Measurements from ENCODE around the gene CTBP1. TPM values are rescaled to one million over a fixed set of nuclear protein-coding genes. Genes with fewer than 3 reads are reported as not detected.

The CTBP1 gene
- total and polyA plus RNA-seq, 7 donors: 109 to 165 (median 130) TPM

GRCh38 chr4:1195109-1195671 is 53.7 kb downstream of the CTBP1 start:
- peak overlapping the region; percentile 64 for H3K4me3 ChIP-seq
- intact Hi-C loops (cut with DNase I): no loop called here
- no peak for ATAC-seq

DNA sequence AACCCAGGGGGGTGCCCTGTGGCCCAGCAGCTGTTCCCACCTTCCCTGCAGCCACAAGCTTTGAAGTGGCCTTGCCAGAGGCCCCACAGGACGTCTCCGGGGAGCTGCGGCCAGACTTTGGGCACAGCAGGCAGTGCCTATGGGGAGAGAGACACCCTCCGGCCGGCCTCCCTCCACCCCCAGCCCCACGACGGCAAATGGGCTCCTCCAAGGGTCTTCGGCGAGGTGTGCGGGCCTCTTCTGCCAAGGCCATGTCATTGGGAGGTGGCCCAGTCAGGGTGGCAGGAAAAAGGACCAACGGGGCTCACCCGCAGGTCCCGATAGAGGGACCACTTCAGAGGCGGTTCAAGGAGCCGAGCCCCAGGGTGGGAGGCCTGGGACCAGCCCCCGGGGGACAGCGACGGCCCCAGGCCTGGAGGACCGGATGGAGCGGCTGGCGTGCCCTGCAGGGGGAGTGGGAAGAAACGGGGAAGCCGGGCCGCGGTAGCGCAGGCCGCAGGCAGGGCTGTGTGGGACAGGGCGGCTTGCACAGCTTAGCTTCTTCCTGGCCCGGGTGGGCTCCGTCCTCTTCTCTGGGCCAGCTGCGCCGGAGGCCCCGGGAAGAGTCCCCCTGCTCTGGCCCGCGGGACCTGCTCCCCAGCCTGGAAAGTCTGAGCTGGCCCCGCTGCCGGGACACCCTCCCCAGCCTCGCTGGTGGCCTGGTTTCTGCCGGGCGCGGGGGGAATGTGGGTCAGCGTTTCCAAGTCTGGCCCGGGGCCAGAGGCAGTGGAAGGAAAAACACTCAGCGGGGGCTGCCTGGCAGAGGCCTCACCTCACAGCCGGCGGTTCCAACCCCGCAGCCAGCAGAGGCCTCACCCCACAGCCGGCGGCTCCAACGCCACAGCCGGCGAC is 54.7 kb downstream of the CTBP1 start:
- Histone ChIP-seq H3K9me3 (no peaks in the 10 kb centered on the region), H3K4me3 (peak overlapping the region; percentile 64), H3K4me1 (peaks cover 26% of the 10 kb centered on the region), H3K36me3 (ENCODE audit: insufficient read depth in 1 of 2, low read depth in 1 of 2) (no peaks in the 10 kb centered on the region), H3K27ac (peak overlapping the region; percentile 77), H3K27me3 (ENCODE audit: insufficient read depth in 3 of 3, low read length in 2 of 3) (no peaks in the 10 kb centered on the region)
- TF ChIP-seq, protein P1, sequence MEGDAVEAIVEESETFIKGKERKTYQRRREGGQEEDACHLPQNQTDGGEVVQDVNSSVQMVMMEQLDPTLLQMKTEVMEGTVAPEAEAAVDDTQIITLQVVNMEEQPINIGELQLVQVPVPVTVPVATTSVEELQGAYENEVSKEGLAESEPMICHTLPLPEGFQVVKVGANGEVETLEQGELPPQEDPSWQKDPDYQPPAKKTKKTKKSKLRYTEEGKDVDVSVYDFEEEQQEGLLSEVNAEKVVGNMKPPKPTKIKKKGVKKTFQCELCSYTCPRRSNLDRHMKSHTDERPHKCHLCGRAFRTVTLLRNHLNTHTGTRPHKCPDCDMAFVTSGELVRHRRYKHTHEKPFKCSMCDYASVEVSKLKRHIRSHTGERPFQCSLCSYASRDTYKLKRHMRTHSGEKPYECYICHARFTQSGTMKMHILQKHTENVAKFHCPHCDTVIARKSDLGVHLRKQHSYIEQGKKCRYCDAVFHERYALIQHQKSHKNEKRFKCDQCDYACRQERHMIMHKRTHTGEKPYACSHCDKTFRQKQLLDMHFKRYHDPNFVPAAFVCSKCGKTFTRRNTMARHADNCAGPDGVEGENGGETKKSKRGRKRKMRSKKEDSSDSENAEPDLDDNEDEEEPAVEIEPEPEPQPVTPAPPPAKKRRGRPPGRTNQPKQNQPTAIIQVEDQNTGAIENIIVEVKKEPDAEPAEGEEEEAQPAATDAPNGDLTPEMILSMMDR (IDR thresholded peaks at IDR 0.05): peak; percentile 20
- DNase-seq (peak; percentile 83 to 87), ATAC-seq (peak; percentile 42 to 68 (median 50))
- intact Hi-C loops (cut with DNase I): no loop called here
- 15 to 35% (median 23%) methylated on average over 34 to 52 of the region's 52 CpGs for WGBS, 3 donors

More at GRCh38 chr4:1195109-1195671, 53.7 kb downstream of the CTBP1 start:
- Histone ChIP-seq H3K4me1 (peaks cover 28% of the 10 kb centered on the region), H3K9me3 (no peaks in the 10 kb centered on the region), H3K27me3 (ENCODE audit: insufficient read depth in 3 of 3, low read length in 2 of 3) (no peaks in the 10 kb centered on the region), H3K27ac (peak overlapping the region; percentile 77), H3K36me3 (ENCODE audit: insufficient read depth in 1 of 2, low read depth in 1 of 2) (no peaks in the 10 kb centered on the region)
- TF ChIP-seq, protein P1 (IDR thresholded peaks at IDR 0.05): no peak
- DNase-seq: peak in 1 of 2 donors; percentile 22
- WGBS, 3 donors: 63 to 87% (median 67%) methylated on average over 16 to 29 of the region's 29 CpGs

GRCh38 chr4:1193206-1194009 is 55.5 kb downstream of the CTBP1 start:
- Histone ChIP-seq H3K9me3 (no peaks in the 10 kb centered on the region), H3K4me1 (peaks cover 26% of the 10 kb centered on the region), H3K4me3 (peak overlapping the region; percentile 64), H3K27me3 (ENCODE audit: insufficient read depth in 3 of 3, low read length in 2 of 3) (no peaks in the 10 kb centered on the region), H3K27ac (peak overlapping the region; percentile 81), H3K36me3 (ENCODE audit: insufficient read depth in 1 of 2, low read depth in 1 of 2) (no peaks in the 10 kb centered on the region)
- intact Hi-C loops (cut with DNase I): no loop called here
- TF ChIP-seq, protein P1 (IDR thresholded peaks at IDR 0.05): no peak
- WGBS, 3 donors: 41 to 47% (median 45%) methylated on average over 18 to 28 of the region's 28 CpGs
- DNase-seq (peak; percentile 14 to 38), ATAC-seq (no peak)

DNA sequence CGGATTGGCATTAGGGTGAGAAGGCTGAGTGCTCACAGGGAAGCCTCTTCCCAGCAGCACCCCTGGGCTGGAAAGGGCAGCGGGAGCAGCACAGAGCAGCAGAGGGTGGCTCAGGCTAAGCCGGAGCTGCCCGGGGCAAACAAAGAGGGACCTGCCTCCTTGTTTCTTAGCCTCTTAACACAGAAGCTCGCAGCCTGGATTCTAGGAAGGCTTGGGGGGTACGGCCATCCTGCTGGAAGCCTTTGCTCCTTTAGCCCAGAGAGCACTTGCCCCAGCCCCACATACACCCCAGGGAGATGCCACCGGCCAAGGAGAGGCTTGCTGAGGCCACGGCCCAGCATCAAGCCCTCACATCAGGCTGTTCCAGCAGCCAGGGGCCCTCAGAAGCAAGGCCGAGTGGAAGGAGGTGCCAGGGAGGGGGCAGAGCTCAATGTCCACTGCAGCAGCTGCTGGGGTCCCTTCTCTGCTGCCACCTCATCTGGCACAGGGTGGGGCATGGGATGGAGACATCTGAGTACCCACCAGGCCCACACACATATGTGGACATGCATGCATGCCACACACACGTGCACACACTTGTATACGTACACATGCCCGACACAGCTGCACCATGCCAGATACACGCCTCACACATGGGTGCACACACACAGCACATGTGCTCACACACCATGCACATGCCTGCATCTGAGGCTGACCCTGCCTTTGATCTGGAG is 56.3 kb downstream of the CTBP1 start:
- ATAC-seq: peak; percentile 43 to 70 (median 62)
- no peaks in the 10 kb centered on the region for H3K36me3 ChIP-seq (ENCODE audit: insufficient read depth in 1 of 2, low read depth in 1 of 2)
- peaks cover 26% of the 10 kb centered on the region for H3K4me1 ChIP-seq
- no peaks in the 10 kb centered on the region for H3K27me3 ChIP-seq (ENCODE audit: insufficient read depth in 3 of 3, low read length in 2 of 3)
- DNase-seq: peak; percentile 23 to 68
- H3K9me3 ChIP-seq: no peaks in the 10 kb centered on the region
- H3K4me3 ChIP-seq: peak overlapping the region; percentile 22
- intact Hi-C loops (cut with DNase I): no loop called here
- peak overlapping the region; percentile 81 for H3K27ac ChIP-seq
- TF ChIP-seq, protein P1 (IDR thresholded peaks at IDR 0.05): no peak
- 32 to 50% (median 37%) methylated on average over 13 of the region's 13 CpGs for WGBS, 3 donors
